GM21423 (cell line): ENCODE data around the gene MESP1.

ENCODE experiments used
- ATAC-seq: cut with Tn5 transposase; IDR thresholded peaks from one replicate; pipeline ENCODE4 v1.9.1; 2021; ENCODE audit warnings: mild to moderate bottlenecking, moderate library complexity; ENCODE audit not compliant: unreplicated experiment

Gene MESP1

GRCh38 chr15:89781891-89782618, 31.0 kb upstream of the MESP1 start:
- no peak for ATAC-seq

- ATAC-seq: no peak
Observed at GRCh38 chr15:89781055-89781454, 30.0 kb upstream of the MESP1 start.

- no peak for ATAC-seq
Observed at GRCh38 chr15:89780601-89781000, 29.6 kb upstream of the MESP1 start.

GRCh38 chr15:89778861-89779260, 27.8 kb upstream of the MESP1 start:
- no peak for ATAC-seq

GRCh38 chr15:89777782-89778380, 26.8 kb upstream of the MESP1 start:
- ATAC-seq: no peak

- no peak for ATAC-seq
Observed at GRCh38 chr15:89777073-89777751, 26.2 kb upstream of the MESP1 start.

- peak; percentile 67 for ATAC-seq
Observed at GRCh38 chr15:89776274-89777072, 25.4 kb upstream of the MESP1 start, which contains the start of gene MESP2. Gene MESP2 (plus strand): TSS chr15:89776332. CDS start chr15:89776358, 26 bp downstream.

- ATAC-seq: no peak
Observed at GRCh38 chr15:89775815-89776214, 24.8 kb upstream of the MESP1 start.

GRCh38 chr15:89774492-89774891, 23.4 kb upstream of the MESP1 start:
- no peak for ATAC-seq

- no peak for ATAC-seq
Observed at GRCh38 chr15:89772932-89773583, 22.0 kb upstream of the MESP1 start.

- no peak for ATAC-seq
Observed at GRCh38 chr15:89770041-89770440, 19.0 kb upstream of the MESP1 start.

GRCh38 chr15:89769366-89769765, 18.3 kb upstream of the MESP1 start:
- ATAC-seq: no peak

GRCh38 chr15:89768071-89768500, 17.0 kb upstream of the MESP1 start:
- ATAC-seq: no peak

GRCh38 chr15:89767411-89767915, 16.4 kb upstream of the MESP1 start:
- no peak for ATAC-seq

GRCh38 chr15:89766357-89767311, 15.6 kb upstream of the MESP1 start:
- ATAC-seq: no peak

GRCh38 chr15:89765694-89766093, 14.6 kb upstream of the MESP1 start:
- ATAC-seq: no peak

GRCh38 chr15:89761929-89762328, 10.9 kb upstream of the MESP1 start:
- ATAC-seq: no peak

GRCh38 chr15:89761009-89761831, 10.2 kb upstream of the MESP1 start:
- no peak for ATAC-seq
